Measurements from ENCODE around the gene OPCML. TPM values are rescaled to one million over a fixed set of nuclear protein-coding genes. Genes with fewer than 3 reads are reported as not detected.

OPCML gene
- total RNA-seq, 1 experiment from 2014 or later = not detected

- Histone ChIP-seq H2AFZ (no peak overlapping the region), H3K27ac (no peak overlapping the region)
- CTCF ChIA-PET = no interaction called here
These were observed 89.0 kb downstream of the OPCML start for GRCh38 chr11:133443206-133443747.

DNA sequence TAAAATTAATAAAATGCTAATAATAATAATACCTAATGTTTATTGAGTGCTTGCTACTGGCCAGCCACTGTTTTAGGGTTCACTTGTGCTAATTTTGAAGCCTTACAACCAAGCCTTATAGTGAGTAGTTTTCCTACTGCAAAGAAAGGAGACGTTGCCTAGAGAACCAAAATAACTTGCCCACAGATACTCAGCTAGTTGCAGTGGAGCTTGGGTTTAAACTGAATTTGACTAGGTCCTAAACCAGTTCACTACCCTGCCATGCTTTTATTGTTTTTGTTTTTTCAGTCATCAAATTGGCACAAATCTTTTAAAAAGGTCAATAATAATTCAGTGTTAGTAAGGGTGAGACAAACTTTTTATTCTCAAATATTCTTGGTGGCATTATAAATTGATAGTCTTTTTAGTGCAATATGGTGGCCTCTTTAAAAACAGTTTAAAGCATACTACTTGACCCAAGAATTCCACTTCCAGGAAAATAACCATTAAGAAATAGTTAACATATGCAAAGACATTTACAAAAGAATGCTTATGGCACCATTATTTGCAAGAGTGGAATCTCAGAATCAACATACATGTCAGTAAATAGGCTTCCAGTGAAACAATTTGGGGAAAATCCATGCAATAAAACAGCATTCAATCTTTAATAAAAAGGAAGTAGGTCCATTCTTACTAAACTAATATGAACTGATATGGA, 90.2 kb downstream of the OPCML start:
- intact Hi-C loops (cut with micrococcal nuclease; ENCODE audit: unreplicated experiment) = no loop called here
- H3K27ac ChIP-seq = no peak overlapping the region
- H4K20me1 ChIP-seq (ENCODE audit: insufficient read depth) = no peaks in the 10 kb centered on the region
- H3K36me3 ChIP-seq (ENCODE audit: low read depth) = no peaks in the 10 kb centered on the region
- no peaks in the 10 kb centered on the region for H3K9me3 ChIP-seq (ENCODE audit: insufficient read depth, low read depth)
- no peak overlapping the region for H3K4me2 ChIP-seq
- no peak for TF ChIP-seq EZH2 (IDR thresholded peaks at IDR 0.05; ENCODE audit: low read depth)
- TF ChIP-seq, protein P1, sequence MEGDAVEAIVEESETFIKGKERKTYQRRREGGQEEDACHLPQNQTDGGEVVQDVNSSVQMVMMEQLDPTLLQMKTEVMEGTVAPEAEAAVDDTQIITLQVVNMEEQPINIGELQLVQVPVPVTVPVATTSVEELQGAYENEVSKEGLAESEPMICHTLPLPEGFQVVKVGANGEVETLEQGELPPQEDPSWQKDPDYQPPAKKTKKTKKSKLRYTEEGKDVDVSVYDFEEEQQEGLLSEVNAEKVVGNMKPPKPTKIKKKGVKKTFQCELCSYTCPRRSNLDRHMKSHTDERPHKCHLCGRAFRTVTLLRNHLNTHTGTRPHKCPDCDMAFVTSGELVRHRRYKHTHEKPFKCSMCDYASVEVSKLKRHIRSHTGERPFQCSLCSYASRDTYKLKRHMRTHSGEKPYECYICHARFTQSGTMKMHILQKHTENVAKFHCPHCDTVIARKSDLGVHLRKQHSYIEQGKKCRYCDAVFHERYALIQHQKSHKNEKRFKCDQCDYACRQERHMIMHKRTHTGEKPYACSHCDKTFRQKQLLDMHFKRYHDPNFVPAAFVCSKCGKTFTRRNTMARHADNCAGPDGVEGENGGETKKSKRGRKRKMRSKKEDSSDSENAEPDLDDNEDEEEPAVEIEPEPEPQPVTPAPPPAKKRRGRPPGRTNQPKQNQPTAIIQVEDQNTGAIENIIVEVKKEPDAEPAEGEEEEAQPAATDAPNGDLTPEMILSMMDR (conservative IDR thresholded peaks at IDR 0.05) = no peak
- CTCF ChIA-PET = no interaction called here
- H3K4me3 ChIP-seq = no peak overlapping the region
- POLR2A ChIA-PET (ENCODE audit: unreplicated experiment) = no interaction called here
- H3K4me1 ChIP-seq (replicated peaks; ENCODE audit: insufficient read depth) = no peaks in the 10 kb centered on the region
- H3K27me3 ChIP-seq (ENCODE audit: insufficient read depth, low read depth) = peaks cover 10% of the 10 kb centered on the region; the same call in 1 of the 2 replicates
- no peaks in the 10 kb centered on the region for H3F3A ChIP-seq (ENCODE audit: insufficient read depth, low read depth)
- BruUV-seq (replicated peaks) = no TSS peak
- DNase-seq = no peak
- no peaks in the 10 kb centered on the region for H3K9me2 ChIP-seq (ENCODE audit: insufficient read depth)
- H2AFZ ChIP-seq = no peak overlapping the region
- H3K79me2 ChIP-seq (ENCODE audit: low read depth) = no peaks in the 10 kb centered on the region

More at GRCh38 chr11:133443206-133443747, 89.0 kb downstream of the OPCML start:
- Histone ChIP-seq H3K9me3 (ENCODE audit: insufficient read depth, low read depth) (no peaks in the 10 kb centered on the region), H4K20me1 (ENCODE audit: insufficient read depth) (no peaks in the 10 kb centered on the region), H3K9me2 (ENCODE audit: insufficient read depth) (no peaks in the 10 kb centered on the region), H3K4me2 (no peak overlapping the region), H3K4me3 (no peak overlapping the region), H3K4me1 (replicated peaks; ENCODE audit: insufficient read depth) (no peaks in the 10 kb centered on the region), H3F3A (ENCODE audit: insufficient read depth, low read depth) (no peaks in the 10 kb centered on the region), H3K27me3 (ENCODE audit: insufficient read depth, low read depth) (peaks cover 3% of the 10 kb centered on the region; the same call in 1 of the 2 replicates), H3K79me2 (ENCODE audit: low read depth) (no peaks in the 10 kb centered on the region), H3K36me3 (ENCODE audit: low read depth) (no peaks in the 10 kb centered on the region)
- no TSS peak for BruUV-seq (replicated peaks)
- POLR2A ChIA-PET (ENCODE audit: unreplicated experiment) = no interaction called here
- DNase-seq = no peak
- intact Hi-C loops (cut with micrococcal nuclease; ENCODE audit: unreplicated experiment) = no loop called here
- TF ChIP-seq, protein P1 (conservative IDR thresholded peaks at IDR 0.05) = no peak
- no peak for TF ChIP-seq EZH2 (IDR thresholded peaks at IDR 0.05; ENCODE audit: low read depth)

DNA sequence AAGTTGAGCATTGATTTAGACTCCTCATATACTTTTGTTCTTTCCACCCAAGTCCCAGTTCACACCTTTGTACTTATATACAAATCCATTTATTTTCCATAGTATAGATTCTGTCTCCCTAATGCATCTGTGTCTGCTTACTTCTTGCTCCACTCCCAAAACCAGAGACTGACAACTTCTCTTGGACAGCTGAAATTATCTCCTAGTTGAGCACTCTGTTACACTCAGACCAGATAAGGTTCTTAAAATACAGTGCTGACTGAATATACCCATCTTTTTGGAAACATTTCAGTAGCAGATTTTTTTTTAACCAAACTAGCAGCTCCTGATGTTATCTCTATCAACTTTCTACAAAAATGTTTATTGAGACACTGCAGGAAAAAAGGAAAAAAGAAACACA, 106.3 kb downstream of the OPCML start:
- Histone ChIP-seq H3K36me3 (ENCODE audit: low read depth) (no peaks in the 10 kb centered on the region), H3K4me3 (no peak overlapping the region), H3K27me3 (ENCODE audit: insufficient read depth, low read depth) (no peaks in the 10 kb centered on the region), H3F3A (ENCODE audit: insufficient read depth, low read depth) (no peaks in the 10 kb centered on the region), H3K79me2 (ENCODE audit: low read depth) (no peaks in the 10 kb centered on the region), H3K9me2 (ENCODE audit: insufficient read depth) (no peaks in the 10 kb centered on the region), H2AFZ (no peak overlapping the region), H3K4me2 (no peak overlapping the region), H3K9me3 (ENCODE audit: insufficient read depth, low read depth) (no peaks in the 10 kb centered on the region), H3K4me1 (replicated peaks; ENCODE audit: insufficient read depth) (no peaks in the 10 kb centered on the region), H3K27ac (no peak overlapping the region), H4K20me1 (ENCODE audit: insufficient read depth) (no peaks in the 10 kb centered on the region)
- no peak for TF ChIP-seq EZH2 (IDR thresholded peaks at IDR 0.05; ENCODE audit: low read depth)
- TF ChIP-seq, protein P1 (conservative IDR thresholded peaks at IDR 0.05) = no peak
- CTCF ChIA-PET = no interaction called here
- POLR2A ChIA-PET (ENCODE audit: unreplicated experiment) = no interaction called here
- intact Hi-C loops (cut with micrococcal nuclease; ENCODE audit: unreplicated experiment) = no loop called here
- no TSS peak for BruUV-seq (replicated peaks)
- no peak for DNase-seq

All from PC-9 (cell line).